Stimulated activated CD8-positive, alpha-beta memory T cell treated with anti-CD3 and anti-CD28 coated beads, Interleukin-15, amount 100 ng/mL, for 48 hours (primary cell): ENCODE data around the gene PLB1.

Source experiments
- DNase-seq, 2 donors: peaks; one replicate each; pipeline ENCODE4 v3.0.0-alpha.2; 2020; ENCODE audit warnings: low read depth in 2 of 2

PLB1 gene

DNA sequence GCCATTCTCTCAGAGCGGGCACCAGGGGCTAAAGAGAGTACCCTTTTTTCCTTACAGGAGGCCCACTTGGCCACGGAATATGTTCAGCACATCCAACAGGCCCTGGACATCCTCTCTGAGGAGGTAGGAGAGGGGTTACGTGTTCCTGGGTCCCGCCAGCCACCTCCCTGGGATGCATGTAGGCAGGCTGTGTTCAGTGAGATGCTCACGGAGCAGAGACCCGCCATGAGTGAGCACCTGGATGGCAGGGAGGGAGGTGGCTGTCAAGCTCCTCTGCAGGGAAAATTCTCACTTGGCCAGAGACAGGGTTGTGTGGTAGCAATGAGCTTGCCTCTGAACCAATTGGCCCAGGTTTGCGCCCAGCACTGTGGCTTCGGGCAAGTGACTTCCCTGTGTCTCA, 132.6 kb downstream of the PLB1 start:
- no peak for DNase-seq

DNA sequence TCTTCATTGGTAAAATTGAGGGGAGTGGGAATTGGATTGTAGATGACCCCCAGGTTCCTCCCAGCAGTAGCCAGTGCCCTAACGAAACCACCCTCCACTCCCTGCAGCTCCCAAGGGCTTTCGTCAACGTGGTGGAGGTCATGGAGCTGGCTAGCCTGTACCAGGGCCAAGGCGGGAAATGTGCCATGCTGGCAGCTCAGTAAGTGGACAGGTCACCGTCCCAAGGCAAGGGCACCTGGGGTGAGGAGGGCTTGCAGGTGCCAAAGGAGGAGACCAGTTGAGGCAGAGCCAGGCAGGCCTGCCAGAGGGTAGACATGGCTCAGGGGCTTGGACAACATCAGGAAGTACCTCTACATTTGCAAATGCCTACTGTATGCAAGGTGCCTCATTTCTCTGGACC, 133.1 kb downstream of the PLB1 start:
- DNase-seq: no peak

DNA sequence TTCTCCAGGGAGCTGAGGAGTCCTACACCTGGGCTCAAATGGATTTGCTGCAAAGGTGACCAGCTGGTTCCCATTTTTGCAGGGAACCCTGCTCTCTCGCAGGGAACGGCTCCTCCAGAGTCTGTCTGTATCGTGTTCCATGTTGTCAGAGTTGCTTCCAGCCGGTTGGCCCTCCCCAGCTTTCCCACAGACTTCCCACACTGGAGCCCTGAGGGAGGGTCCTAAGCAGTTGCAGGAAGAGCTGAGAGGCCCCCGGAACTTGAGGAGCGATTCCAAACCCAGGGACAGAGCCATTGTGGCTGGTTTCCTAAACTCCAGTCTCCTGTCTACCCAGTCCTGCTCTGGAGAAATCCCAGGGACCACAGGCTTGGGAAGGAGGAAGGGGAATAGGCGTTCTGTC, 134.1 kb downstream of the PLB1 start:
- DNase-seq: no peak

DNA sequence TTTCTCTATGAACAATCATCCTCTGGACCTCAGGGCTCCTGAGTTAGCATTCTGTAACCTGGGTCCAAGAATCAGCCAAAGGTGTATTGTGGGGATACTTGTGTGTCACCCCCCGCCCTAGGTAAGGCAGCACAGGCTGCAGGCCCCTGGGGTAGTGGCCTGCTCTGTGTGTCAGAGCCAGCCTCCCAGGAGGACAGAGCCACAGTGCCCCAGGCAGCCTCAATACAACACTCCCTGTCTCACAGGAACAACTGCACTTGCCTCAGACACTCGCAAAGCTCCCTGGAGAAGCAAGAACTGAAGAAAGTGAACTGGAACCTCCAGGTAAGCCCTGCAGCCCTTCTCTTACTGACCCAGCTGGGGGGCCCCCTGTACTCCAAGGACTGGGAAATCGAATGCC, 134.5 kb downstream of the PLB1 start:
- no peak for DNase-seq

DNA sequence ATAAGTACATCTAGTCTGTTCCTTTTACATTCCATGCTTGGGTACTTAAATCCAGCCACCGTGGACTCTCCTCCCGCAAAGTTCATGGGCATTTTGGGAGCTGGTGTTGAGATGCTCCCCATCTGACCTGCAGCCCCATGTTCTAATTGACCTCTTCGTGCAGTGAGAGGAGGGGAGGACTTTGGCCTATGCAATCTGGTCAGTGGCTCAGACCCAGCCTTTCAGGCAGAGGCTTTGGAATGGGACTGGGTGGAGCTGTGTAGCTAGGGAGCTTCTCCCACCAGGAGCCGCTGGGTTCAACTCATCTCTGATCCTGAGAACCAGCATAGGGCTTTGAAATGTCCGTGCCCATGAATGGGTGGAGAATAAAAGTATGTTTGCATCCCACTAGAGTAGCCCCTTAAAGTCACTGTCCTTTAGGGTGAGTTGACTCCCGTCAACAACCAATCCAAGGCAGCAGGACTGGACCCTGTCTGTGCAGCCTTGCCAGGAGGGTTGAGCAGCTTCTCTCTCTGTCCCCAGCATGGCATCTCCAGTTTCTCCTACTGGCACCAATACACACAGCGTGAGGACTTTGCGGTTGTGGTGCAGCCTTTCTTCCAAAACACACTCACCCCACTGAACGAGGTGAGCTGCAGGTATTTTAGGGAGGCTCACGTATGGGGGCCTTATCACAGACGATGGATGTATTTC, 135.8 kb downstream of the PLB1 start:
- DNase-seq: no peak

DNA sequence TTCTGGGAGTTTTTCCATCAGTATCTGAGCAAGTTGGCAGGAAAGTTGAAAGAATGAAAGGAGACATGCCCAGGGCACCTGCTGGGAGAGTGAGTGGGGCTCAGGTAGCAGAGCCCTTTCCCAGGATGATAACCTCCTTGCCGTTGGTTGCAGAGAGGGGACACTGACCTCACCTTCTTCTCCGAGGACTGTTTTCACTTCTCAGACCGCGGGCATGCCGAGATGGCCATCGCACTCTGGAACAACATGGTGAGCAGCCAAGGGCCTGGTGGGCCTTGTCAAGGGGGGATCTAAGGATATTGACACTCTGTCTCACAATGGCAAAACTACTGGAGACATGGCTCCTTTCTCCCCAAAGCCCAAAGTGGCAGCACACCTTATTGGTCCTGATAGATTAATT, 136.9 kb downstream of the PLB1 start:
- no peak for DNase-seq

DNA sequence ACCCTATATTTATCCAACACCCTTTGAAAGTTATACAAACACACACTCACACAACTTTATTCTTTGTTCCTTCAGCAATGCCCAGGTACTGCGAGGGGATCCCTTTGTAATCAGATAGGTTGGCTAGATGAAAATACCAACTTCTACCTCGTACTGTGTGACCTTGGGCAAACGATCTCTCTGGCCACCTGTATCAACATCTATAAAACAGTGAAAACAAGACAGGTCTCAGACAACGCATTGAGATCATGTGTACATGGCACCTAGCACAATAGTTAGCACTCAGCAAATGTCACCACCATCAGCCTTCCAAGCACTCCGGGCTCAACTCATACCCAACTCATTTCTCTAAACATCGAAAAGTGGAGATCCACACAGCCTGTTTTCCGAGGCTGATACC, 137.3 kb downstream of the PLB1 start:
- no peak for DNase-seq

DNA sequence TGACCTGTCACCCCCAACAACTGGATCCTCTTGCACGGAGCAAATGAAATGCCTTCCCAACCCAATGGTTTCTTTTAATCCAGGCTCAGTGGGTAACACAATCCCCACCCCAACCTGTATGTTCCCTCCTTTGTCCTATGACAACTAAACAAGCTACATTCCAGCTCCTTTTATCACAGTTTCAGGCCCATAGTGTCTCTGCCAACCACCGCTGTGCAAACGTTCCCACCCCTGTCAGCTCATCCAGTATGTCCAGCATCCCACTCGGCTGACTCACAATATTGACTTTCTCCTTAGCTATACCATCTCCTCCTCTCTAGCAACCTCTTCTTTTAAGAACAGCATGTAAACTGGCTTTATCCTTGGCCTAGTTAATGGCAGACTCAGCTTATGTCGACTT, 137.9 kb downstream of the PLB1 start:
- DNase-seq: no peak

DNA sequence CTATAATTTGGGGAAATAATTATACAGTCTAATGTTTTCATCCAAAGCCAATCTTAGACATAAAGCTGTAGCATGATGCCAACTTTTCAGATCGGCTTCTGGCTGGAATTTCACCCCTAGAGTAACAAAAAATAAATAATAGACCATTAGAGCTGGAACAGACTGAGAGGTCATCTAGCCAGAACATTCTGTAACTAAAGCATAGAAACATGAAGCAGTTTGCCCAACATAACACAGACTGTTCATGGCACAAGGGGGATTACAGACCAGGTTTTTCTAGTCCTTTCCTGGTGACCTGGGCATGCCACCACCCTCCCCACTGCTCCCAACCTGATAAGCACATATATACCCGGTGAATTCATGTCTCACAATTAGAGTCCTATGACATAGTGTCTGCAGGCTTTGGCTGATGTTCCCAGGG, 139.3 kb downstream of the PLB1 start:
- DNase-seq: no peak

DNA sequence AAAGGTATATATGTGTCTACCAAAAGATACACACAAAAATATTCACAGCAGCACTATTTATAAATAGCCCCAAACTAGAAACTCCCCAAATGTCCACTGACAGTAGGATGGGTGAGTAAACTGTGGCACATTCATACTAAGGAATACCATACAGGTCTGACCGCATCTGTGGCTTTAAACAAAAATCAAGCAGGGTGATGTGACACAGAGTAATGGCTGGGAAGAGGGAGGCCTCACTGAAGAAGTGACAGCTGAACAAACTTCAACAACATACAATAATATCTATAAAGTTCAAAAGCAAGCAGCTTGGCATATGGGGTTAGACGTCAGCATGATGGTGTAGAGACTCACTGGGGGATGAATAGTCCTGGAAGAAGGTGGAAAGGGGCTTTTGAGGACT, 140.6 kb downstream of the PLB1 start:
- no peak for DNase-seq

DNA sequence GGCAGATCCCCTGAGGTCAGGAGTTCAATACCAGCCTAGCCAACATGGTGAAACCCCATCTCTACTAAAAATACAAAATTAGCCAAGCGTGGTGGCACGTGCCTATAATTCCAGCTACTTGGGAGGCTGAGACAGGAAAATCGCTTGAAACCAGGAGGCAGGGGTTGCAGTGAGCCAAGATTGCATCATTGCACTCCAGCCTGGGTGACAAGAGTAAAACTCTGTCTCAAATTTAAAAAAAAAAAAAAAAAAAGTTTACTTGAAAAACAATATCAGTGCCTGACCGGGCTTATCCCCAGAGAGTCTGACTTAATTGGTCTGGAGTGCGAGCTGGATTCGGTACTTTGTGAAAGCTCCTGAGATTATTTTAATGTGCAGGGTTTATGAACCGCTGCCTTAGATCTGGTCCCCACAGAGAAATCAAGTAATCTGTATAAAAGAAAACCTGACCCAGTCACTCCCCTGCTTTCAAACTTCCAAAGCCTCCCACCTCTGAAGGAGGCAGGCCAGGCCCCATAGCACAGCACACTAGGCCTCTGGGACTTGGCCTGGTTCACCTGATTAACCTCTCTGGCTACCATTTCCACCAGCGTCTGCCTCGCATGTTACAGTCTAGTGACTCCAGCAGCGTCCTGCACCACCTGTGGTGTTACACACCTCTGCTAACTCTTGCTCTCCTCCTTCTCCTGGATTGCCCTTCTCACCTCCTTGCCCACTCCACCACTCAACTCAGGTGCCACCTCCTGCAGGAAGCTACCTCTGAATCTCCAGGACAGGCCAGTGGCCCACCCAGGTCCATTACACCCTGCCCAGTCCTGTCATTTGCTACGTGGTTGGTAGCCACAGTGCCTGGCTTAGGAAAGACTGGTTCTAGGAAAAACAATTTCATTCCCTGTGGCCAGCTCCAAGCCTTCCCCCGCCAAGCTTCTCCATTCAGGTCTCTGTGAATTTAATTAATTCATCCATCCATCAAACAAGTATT, 141.5 kb downstream of the PLB1 start:
- no peak for DNase-seq

DNA sequence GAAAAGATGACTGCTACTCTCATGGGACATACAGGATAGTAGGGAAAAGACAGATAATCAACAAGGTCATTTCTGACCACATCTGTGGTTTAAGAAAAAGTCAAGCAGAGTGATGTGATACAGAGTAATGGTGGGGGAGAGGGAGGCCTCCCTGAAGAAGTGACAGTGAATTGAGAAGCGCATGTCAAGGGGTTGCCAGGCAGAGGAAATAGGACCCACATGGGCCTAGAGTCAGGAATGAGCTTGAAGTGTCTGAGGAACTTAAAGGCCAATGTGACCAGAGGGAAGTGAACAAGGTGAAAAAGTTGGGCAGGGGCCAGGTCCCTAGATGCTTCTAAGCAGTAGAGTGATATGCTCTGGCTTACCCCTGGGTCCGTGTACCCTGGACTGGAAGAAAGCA, 142.2 kb downstream of the PLB1 start:
- DNase-seq: no peak

DNA sequence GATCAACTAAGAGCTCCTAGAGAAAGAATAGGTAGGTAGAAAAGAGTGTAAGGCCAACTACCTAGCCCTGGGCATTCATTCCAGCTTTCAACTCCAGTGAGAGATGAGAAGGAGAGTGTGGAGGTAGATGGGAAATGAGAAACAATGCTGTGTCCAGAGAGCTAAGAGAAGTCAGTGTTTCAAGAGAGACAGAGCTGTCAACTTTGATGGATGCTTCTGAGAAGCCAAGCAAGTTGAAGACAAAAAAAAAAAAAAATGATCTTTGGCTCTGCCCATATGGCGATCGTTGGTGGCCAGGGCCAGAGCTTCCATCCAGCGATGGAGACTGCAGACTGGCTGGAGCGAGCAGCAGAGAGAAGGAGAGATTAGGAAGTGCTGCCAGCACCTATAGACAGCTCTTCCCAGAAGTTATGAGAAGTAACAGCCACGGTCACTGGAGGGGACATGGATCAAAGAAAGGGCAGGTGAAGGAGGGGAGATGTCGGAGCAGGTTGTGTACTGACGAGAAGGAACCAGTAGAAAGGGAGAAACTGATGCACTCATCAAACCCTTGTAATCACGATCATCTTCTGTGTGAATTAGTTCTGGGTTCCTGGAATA, 143.3 kb downstream of the PLB1 start:
- DNase-seq: no peak

DNA sequence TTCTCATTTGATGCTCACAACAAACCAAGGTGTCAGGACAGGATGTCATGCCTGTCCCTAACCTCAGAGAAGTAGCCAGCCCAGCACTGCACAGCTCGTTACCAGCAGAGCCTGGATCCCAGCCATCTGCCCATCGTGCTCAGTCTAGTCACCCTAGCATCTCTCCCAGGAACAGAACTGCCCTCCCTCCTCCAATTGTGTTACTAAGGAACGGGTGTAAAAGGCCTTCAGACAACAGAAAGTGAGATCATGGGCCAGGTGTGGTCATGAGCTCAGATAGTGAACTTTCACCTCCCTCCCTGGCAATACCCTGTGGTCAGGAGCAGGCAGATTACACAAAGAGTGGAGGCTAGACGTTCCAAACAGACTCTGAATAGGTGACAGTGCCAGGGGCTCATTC, 144.0 kb downstream of the PLB1 start:
- DNase-seq: no peak

DNA sequence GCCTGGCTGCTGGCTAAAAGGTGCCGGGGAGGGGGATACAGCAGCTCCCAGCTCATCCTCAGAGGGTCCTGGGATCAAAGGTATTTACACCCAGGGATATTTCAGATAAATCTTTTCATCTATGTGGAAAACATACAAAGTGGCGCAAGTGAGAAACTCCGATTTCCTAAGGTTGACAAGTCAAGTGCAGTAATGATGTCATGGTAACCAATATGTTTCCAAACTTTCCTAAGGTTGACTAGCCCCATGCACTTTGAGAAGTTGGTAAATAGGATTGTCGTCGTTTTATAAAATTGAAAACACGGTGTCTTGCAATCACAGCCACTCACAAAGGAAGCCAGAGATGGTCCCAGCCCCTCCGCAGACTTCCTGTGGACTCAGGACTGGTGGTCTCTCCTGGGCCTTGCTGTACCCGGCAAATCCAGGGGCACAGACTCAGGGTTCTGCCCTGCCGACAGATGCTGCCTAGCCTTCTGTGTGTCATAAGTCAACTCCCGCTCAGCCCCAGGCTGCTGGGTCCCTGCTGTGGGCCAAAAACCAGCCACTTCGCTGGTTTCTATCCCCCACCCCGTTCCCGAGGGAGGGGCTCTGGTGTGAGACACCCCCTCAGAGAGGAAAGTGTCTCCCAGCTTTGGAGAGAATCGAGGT, 144.5 kb downstream of the PLB1 start:
- no peak for DNase-seq

DNA sequence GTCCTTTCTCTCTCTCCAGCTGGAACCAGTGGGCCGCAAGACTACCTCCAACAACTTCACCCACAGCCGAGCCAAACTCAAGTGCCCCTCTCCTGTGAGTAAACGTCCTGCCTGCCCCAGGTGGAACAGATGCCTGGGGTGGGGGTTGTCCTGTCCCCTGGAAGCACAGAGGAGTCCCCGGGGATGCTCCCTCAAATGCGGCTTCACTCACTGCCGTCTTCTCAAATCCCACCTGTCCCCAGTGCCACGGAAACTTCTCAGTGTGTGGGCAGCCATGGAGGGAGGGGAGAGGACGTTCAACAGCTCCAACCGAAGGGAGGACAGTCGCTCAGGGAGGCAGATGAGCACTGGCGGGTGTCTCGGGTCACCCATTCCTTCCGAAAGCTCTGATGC, 145.0 kb downstream of the PLB1 start:
- DNase-seq: no peak

DNA sequence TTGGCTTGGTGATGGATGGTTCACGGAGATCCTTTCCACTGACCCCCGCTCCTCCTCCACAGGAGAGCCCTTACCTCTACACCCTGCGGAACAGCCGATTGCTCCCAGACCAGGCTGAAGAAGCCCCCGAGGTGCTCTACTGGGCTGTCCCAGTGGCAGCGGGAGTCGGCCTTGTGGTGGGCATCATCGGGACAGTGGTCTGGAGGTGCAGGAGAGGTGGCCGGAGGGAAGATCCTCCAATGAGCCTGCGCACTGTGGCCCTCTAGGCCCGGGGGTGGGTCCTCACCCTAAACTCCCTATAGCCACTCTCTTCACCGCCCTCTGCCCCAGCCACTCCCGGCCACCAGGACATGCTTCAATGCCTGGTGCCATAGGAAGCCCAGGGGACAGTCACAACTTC, 146.9 kb downstream of the PLB1 start:
- no peak for DNase-seq

DNA sequence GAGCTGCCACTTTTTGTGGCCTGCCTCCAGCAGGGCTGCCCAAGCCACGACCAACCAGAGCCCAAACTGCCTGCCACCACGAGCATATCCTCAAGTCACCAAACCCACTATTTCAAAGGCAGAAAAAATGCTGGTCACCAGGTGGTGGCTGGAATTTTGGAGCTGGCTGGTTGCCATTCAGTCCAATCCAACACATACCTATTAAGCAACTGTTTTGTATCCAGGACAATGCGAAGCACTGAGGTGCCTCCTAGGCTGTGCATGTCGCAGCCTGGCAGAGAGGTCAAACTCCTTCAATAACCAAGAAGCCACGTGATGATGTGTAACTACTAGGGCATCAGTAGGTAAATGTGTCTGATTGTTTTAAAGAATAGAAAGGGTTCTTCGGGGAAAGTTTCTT, 147.5 kb downstream of the PLB1 start:
- no peak for DNase-seq

DNA sequence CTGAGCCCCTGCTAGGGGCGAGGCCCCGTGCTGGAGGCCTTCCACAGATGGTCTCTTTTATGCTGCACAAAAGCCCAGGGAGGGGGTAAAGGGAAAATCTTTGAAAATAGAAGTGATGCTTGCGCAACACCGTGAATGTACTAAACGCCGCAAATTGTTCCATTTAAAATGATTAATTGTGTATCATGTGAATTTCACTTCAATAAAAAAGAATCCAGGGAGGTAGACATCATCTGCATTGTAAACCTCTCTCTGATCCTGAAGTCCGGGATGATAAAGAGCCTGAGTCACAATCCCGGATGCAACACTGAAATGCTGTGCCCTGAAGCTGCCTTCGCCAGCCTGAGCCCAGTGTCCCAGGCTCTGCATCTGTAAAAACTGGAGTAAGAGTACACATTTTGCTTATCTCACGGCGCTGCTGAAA, 148.1 kb downstream of the PLB1 start:
- no peak for DNase-seq

DNA sequence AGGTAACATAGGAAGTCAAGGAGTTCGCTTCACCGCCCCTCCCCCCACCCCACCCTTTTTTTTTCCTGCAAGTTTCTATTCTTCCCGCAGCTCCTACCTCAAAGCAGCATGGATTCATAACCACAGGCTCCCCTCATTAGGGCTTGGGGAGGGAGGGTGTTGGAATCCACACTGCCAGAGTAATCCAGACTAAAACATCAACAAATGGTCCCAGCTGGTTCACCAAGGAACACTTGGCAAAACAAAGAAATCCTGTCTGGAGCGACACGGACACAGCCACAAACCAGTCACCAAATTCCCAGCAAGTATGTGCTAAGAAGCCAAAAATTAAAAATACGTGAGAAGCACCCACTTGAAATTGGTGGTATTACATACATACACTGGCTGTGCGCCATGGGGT, 148.9 kb downstream of the PLB1 start:
- no peak for DNase-seq

DNA sequence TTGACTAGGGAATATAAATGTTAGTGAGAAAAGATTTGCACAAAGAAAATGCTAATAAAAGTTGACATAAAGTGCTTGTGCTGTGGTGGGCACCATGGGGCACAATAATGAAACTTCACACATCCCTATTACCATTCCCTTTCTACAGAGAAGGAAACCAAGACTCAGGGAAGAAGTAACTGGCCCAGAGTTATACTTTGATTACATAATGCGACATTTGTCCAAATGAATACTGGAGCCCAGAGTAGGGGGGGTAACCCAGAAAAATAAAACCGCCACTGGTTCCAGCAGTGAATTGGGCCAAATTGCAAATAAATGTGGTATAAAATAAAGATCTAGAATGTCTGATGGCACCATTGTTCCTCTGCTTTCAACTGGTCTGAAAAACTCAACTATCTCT, 149.7 kb downstream of the PLB1 start:
- no peak for DNase-seq

DNA sequence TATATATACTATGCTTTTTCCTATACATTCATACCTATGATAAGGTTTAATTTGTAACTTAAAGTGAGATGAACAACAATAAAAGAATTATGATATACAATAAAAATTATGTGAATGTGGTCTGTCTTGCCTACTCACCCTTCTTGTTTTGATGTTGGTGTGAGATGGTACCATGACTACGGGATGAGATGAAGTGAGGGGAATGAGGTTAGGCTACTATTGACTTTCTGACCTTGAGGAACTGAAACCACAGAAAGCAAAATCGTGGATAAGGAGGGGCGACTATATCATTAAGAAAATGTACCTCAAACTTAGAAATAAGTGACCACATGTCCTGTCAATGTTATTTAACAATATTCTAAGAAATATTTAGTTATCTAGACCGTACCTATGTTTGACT, 151.8 kb downstream of the PLB1 start:
- no peak for DNase-seq
